Activated naive CD8-positive, alpha-beta T cell treated with anti-CD3 and anti-CD28 coated beads for 36 hours (primary cell): ENCODE data around the gene LMBR1L. TPM values are rescaled to one million over a fixed set of nuclear protein-coding genes. Genes with fewer than 3 reads are reported as not detected.
A peak's percentile ranks its signal among the peaks of the same experiment; 100 is the strongest.

ENCODE experiments used
- DNase-seq: peaks from one replicate; pipeline ENCODE4 v3.0.0; 2021
- H3K27ac Mint-ChIP-seq: one replicate; pipeline ENCODE4 v1.8.0; 2022; ENCODE audit warnings: mild to moderate bottlenecking, moderate library complexity, mixed read lengths
- H3K27me3 Mint-ChIP-seq: one replicate; pipeline ENCODE4 v1.8.0; 2022; ENCODE audit warnings: mild to moderate bottlenecking, mixed read lengths
- H3K36me3 Mint-ChIP-seq: one replicate; pipeline ENCODE4 v1.8.0; 2021; ENCODE audit warnings: mild to moderate bottlenecking, mixed read lengths
- H3K4me1 Mint-ChIP-seq: one replicate; pipeline ENCODE4 v1.8.0; 2021; ENCODE audit warnings: mixed read lengths
- H3K4me3 Mint-ChIP-seq: one replicate; pipeline ENCODE4 v1.8.0; 2022; ENCODE audit warnings: mild to moderate bottlenecking, moderate library complexity, mixed read lengths
- H3K9me3 Mint-ChIP-seq: one replicate; pipeline ENCODE4 v1.8.0; 2022; ENCODE audit warnings: mixed read lengths
- total RNA-seq, 2 experiments: library from RNA; stranded (reverse); gene quantifications; one replicate each; pipeline ENCODE4 v1.2.3, GENCODE V29; 2021

Gene LMBR1L
- total RNA-seq, 2 experiments from 2014 or later, result 21.9 to 25.4 TPM

GRCh38 chr12:49097381-49097780 is 13.3 kb downstream of the LMBR1L start:
- H3K36me3 Mint-ChIP-seq, result no peaks in the 10 kb centered on the region

GRCh38 chr12:49094975-49095365 is 15.7 kb downstream of the LMBR1L start:
- H3K36me3 Mint-ChIP-seq, result no peaks in the 10 kb centered on the region
- DNase-seq, result no peak
- no peak overlapping the region for H3K27ac Mint-ChIP-seq
- H3K4me3 Mint-ChIP-seq, result no peak overlapping the region
- H3K4me1 Mint-ChIP-seq, result peaks cover 32% of the 10 kb centered on the region
- peaks cover 53% of the 10 kb centered on the region for H3K27me3 Mint-ChIP-seq
- no peaks in the 10 kb centered on the region for H3K9me3 Mint-ChIP-seq

More at GRCh38 chr12:49097381-49097780, 13.3 kb downstream of the LMBR1L start:
- Mint-ChIP-seq H3K27me3 (peaks cover 31% of the 10 kb centered on the region), H3K9me3 (no peaks in the 10 kb centered on the region), H3K4me1 (peaks cover 12% of the 10 kb centered on the region), H3K4me3 (no peak overlapping the region), H3K27ac (no peak overlapping the region)
- no peak for DNase-seq

GRCh38 chr12:49094160-49094974 is 16.3 kb downstream of the LMBR1L start, which contains the start of gene DHH:
Gene DHH (minus strand): TSS chr12:49094801. CDS start chr12:49094512, 289 bp downstream.
- no peaks in the 10 kb centered on the region for H3K9me3 Mint-ChIP-seq
- H3K36me3 Mint-ChIP-seq, result no peaks in the 10 kb centered on the region
- H3K27me3 Mint-ChIP-seq, result peaks cover 58% of the 10 kb centered on the region
- H3K4me3 Mint-ChIP-seq, result peak within 1 kb of the TSS; percentile 22
- peaks cover 36% of the 10 kb centered on the region for H3K4me1 Mint-ChIP-seq
- H3K27ac Mint-ChIP-seq, result no peak within 1 kb of the TSS
- no peak for DNase-seq

- Mint-ChIP-seq H3K27me3 (peaks cover 64% of the 10 kb centered on the region), H3K4me1 (peaks cover 36% of the 10 kb centered on the region), H3K4me3 (peak overlapping the region; percentile 22), H3K36me3 (no peaks in the 10 kb centered on the region), H3K9me3 (no peaks in the 10 kb centered on the region), H3K27ac (no peak overlapping the region)
- no peak for DNase-seq
These were observed 16.9 kb downstream of the LMBR1L start for GRCh38 chr12:49093792-49094159.

- H3K4me1 Mint-ChIP-seq, result peaks cover 45% of the 10 kb centered on the region
These were observed 17.7 kb downstream of the LMBR1L start for GRCh38 chr12:49092816-49093406.

GRCh38 chr12:49092086-49092815 is 18.4 kb downstream of the LMBR1L start:
- peaks cover 72% of the 10 kb centered on the region for H3K27me3 Mint-ChIP-seq
- no peak overlapping the region for H3K27ac Mint-ChIP-seq
- H3K4me3 Mint-ChIP-seq, result peak overlapping the region; percentile 23
- H3K9me3 Mint-ChIP-seq, result no peaks in the 10 kb centered on the region
- peaks cover 48% of the 10 kb centered on the region for H3K4me1 Mint-ChIP-seq
- peak; percentile 71 for DNase-seq
- no peaks in the 10 kb centered on the region for H3K36me3 Mint-ChIP-seq

More at GRCh38 chr12:49092816-49093406, 17.7 kb downstream of the LMBR1L start:
- Mint-ChIP-seq H3K9me3 (no peaks in the 10 kb centered on the region), H3K36me3 (no peaks in the 10 kb centered on the region), H3K4me3 (no peak overlapping the region), H3K27me3 (peaks cover 72% of the 10 kb centered on the region), H3K27ac (no peak overlapping the region)
- DNase-seq, result no peak

GRCh38 chr12:49091836-49092085 is 18.9 kb downstream of the LMBR1L start:
- Mint-ChIP-seq H3K27ac (no peak overlapping the region), H3K9me3 (no peaks in the 10 kb centered on the region), H3K4me1 (peaks cover 50% of the 10 kb centered on the region), H3K36me3 (no peaks in the 10 kb centered on the region), H3K27me3 (peaks cover 72% of the 10 kb centered on the region), H3K4me3 (peak overlapping the region; percentile 23)
- no peak for DNase-seq

- DNase-seq, result no peak
- H3K4me1 Mint-ChIP-seq, result peaks cover 50% of the 10 kb centered on the region
- no peaks in the 10 kb centered on the region for H3K36me3 Mint-ChIP-seq
- no peak overlapping the region for H3K27ac Mint-ChIP-seq
- no peaks in the 10 kb centered on the region for H3K9me3 Mint-ChIP-seq
- no peak overlapping the region for H3K4me3 Mint-ChIP-seq
- peaks cover 72% of the 10 kb centered on the region for H3K27me3 Mint-ChIP-seq
These were observed 19.4 kb downstream of the LMBR1L start for GRCh38 chr12:49091056-49091835.

- Mint-ChIP-seq H3K4me1 (peaks cover 50% of the 10 kb centered on the region), H3K36me3 (no peaks in the 10 kb centered on the region), H3K4me3 (peak overlapping the region; percentile 66), H3K27ac (no peak overlapping the region), H3K27me3 (peaks cover 67% of the 10 kb centered on the region), H3K9me3 (no peaks in the 10 kb centered on the region)
- peak; percentile 50 for DNase-seq
These were observed 20.6 kb downstream of the LMBR1L start for GRCh38 chr12:49089821-49090773.

GRCh38 chr12:49088932-49089330 is 21.7 kb downstream of the LMBR1L start:
- peaks cover 45% of the 10 kb centered on the region for H3K4me1 Mint-ChIP-seq
- no peak overlapping the region for H3K27ac Mint-ChIP-seq
- no peaks in the 10 kb centered on the region for H3K9me3 Mint-ChIP-seq
- no peak for DNase-seq
- H3K4me3 Mint-ChIP-seq, result no peak overlapping the region
- peaks cover 57% of the 10 kb centered on the region for H3K27me3 Mint-ChIP-seq
- no peaks in the 10 kb centered on the region for H3K36me3 Mint-ChIP-seq

GRCh38 chr12:49088150-49088931 is 22.3 kb downstream of the LMBR1L start:
- peaks cover 40% of the 10 kb centered on the region for H3K4me1 Mint-ChIP-seq
- no peaks in the 10 kb centered on the region for H3K36me3 Mint-ChIP-seq
- H3K27me3 Mint-ChIP-seq, result peaks cover 51% of the 10 kb centered on the region
- peak; percentile 76 for DNase-seq
- H3K4me3 Mint-ChIP-seq, result no peak overlapping the region
- H3K27ac Mint-ChIP-seq, result no peak overlapping the region
- no peaks in the 10 kb centered on the region for H3K9me3 Mint-ChIP-seq

GRCh38 chr12:49086116-49086515 is 24.5 kb downstream of the LMBR1L start:
- Mint-ChIP-seq H3K27ac (no peak overlapping the region), H3K36me3 (no peaks in the 10 kb centered on the region), H3K27me3 (peaks cover 29% of the 10 kb centered on the region), H3K9me3 (no peaks in the 10 kb centered on the region), H3K4me3 (no peak overlapping the region), H3K4me1 (peaks cover 26% of the 10 kb centered on the region)
- no peak for DNase-seq

GRCh38 chr12:49084438-49084837 is 26.2 kb downstream of the LMBR1L start:
- no peak for DNase-seq
- no peaks in the 10 kb centered on the region for H3K36me3 Mint-ChIP-seq
- H3K4me1 Mint-ChIP-seq, result peaks cover 14% of the 10 kb centered on the region
- no peak overlapping the region for H3K27ac Mint-ChIP-seq
- H3K27me3 Mint-ChIP-seq, result peaks cover 15% of the 10 kb centered on the region
- H3K9me3 Mint-ChIP-seq, result no peaks in the 10 kb centered on the region
- no peak overlapping the region for H3K4me3 Mint-ChIP-seq
